B cell (primary cell): ENCODE measurements around the gene TBC1D10A.

Experiments
- EZH2 ChIP-seq: IDR thresholded peaks from 2 replicates; pipeline ENCODE4 v1.6.1; 2012; ENCODE audit warnings: borderline replicate concordance, low read depth, mild to moderate bottlenecking, moderate library complexity, low read length; ENCODE audit not compliant: insufficient read depth, poor library complexity, severe bottlenecking
- TF ChIP-seq, protein P1 (sequence below): fragments of 200-600 bp; IDR thresholded peaks from one replicate; pipeline ENCODE4 v1.8.0; 2022; ENCODE audit warnings: antibody characterized with exemption, mild to moderate bottlenecking

DNA sequence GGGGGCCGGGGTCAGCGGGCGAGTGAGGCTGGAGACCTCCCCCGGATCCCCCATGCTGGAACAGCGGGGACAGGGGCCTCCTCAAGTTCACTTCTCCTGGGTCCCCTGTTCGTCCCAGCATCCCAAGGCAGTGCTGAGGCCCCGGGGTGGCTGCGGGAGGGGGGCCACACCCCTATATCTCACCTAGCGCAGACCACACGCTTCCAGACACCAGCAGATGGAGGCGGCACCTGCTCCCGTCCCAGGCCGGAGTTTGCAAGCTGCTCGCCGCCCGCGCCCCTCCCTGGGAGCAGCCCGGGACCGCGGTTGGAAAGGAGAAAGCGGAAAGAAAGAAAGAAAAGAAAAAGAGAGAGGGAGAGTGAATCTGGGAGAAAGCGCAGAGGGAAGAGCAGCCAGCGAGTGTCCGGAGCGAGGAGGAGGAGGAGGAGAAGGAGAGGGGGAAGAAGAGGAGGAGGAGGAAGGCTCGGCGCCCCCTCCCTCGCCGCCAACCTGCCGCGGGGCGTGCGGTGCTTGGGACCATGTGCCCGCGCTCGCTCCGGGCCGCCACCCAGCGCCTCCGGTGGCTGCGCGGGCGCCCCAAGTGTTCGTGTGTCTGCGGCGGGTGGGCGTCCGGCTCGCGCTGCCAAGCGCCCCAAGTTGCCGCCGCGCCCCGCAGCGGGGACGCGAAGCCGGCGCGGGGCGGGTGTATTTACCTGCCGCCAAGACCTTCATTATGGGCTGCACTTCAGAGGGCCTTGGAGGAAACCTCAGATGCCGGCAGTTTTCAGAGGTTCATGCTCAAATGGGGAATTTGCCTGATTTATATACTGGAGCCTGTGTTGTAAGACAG is 80.5 kb downstream of the TBC1D10A start, which contains the start of gene LIF:
- TF ChIP-seq, protein P1, sequence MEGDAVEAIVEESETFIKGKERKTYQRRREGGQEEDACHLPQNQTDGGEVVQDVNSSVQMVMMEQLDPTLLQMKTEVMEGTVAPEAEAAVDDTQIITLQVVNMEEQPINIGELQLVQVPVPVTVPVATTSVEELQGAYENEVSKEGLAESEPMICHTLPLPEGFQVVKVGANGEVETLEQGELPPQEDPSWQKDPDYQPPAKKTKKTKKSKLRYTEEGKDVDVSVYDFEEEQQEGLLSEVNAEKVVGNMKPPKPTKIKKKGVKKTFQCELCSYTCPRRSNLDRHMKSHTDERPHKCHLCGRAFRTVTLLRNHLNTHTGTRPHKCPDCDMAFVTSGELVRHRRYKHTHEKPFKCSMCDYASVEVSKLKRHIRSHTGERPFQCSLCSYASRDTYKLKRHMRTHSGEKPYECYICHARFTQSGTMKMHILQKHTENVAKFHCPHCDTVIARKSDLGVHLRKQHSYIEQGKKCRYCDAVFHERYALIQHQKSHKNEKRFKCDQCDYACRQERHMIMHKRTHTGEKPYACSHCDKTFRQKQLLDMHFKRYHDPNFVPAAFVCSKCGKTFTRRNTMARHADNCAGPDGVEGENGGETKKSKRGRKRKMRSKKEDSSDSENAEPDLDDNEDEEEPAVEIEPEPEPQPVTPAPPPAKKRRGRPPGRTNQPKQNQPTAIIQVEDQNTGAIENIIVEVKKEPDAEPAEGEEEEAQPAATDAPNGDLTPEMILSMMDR = peak; percentile 23
- no peak for TF ChIP-seq EZH2
